PFSK-1 (cell line): ENCODE measurements around the gene ECHS1.

Experiments used
- FOXP2 ChIP-seq: optimal IDR thresholded peaks from 2 replicates; pipeline ENCODE3; 2011; ENCODE audit warnings: borderline replicate concordance, control low read depth, inconsistent platforms; ENCODE audit not compliant: insufficient read depth; ENCODE audit errors: extremely low read length, extremely low read depth
- POLR2AphosphoS5 ChIP-seq: IDR thresholded peaks from 2 replicates; pipeline ENCODE4 v1.6.1; 2012; ENCODE audit warnings: low read depth, mild to moderate bottlenecking, control low read depth, low read length, moderate library complexity
- REST ChIP-seq, 2 experiments: IDR thresholded peaks; 2 replicates each; pipeline versions ENCODE4 v1.6.1 to v1.8.0; 2011 to 2012; ENCODE audit warnings: low read depth in 2 of 2, low read length in 2 of 2, control low read depth in 1 of 2, inconsistent platforms in 1 of 2, mild to moderate bottlenecking in 1 of 2, moderate library complexity in 1 of 2; ENCODE audit not compliant: insufficient read depth in 1 of 2
- SIN3A ChIP-seq: IDR thresholded peaks from 2 replicates; pipeline ENCODE4 v1.6.1; 2012; ENCODE audit warnings: mild to moderate bottlenecking, low read length, moderate library complexity, borderline replicate concordance; ENCODE audit not compliant: insufficient read depth
- TAF1 ChIP-seq: IDR thresholded peaks from 2 replicates; pipeline ENCODE4 v1.6.1; 2012; ENCODE audit warnings: low read length, control low read depth, borderline replicate concordance; ENCODE audit not compliant: insufficient read depth

GRCh38 chr10:133372507-133372906 lies 647 bp downstream of the ECHS1 start:
- TF ChIP-seq SIN3A: no peak
- TF ChIP-seq POLR2AphosphoS5: no peak
- no peak for TF ChIP-seq FOXP2
- no peak for TF ChIP-seq TAF1
- TF ChIP-seq REST (IDR thresholded peaks at IDR 0.05; ENCODE audit: insufficient read depth in 1 of 2, low read depth in 2 of 2, low read length in 2 of 2): no peak
